Trophoblast cell (in vitro differentiated cells and primary cell): ENCODE results near the gene ACTN3.
A peak's percentile ranks its signal among the peaks of the same experiment; 100 is the strongest.
"Not testable (repeated sequence)": the region's sequence is repeated elsewhere in the genome, so short reads cannot be mapped to it uniquely, and the experiment has no call there.

ENCODE experiments used
- DNase-seq, 2 donors: peaks; one replicate each; pipeline ENCODE4 v3.0.0-alpha.2; 2016
- H2AFZ ChIP-seq: 2 replicates; pipeline ENCODE4 v1.6.1; 2013; ENCODE audit warnings: low read length, moderate library complexity, mild to moderate bottlenecking; ENCODE audit not compliant: insufficient read depth, poor library complexity
- H2AK5ac ChIP-seq: 2 replicates; pipeline ENCODE4 v1.6.1; 2013; ENCODE audit warnings: mild to moderate bottlenecking, low read length
- H2BK120ac ChIP-seq: 2 replicates; pipeline ENCODE4 v1.6.1; 2013; ENCODE audit warnings: low read length, mild to moderate bottlenecking, moderate library complexity; ENCODE audit not compliant: insufficient read depth, poor library complexity
- H2BK12ac ChIP-seq: 2 replicates; pipeline ENCODE4 v1.6.1; 2013; ENCODE audit warnings: mild to moderate bottlenecking, low read length, moderate library complexity
- H2BK5ac ChIP-seq: 2 replicates; pipeline ENCODE4 v1.6.1; 2013; ENCODE audit warnings: low read length, low read depth, moderate library complexity, mild to moderate bottlenecking; ENCODE audit not compliant: poor library complexity
- H3K14ac ChIP-seq: 2 replicates; pipeline ENCODE4 v1.6.1; 2013; ENCODE audit warnings: mild to moderate bottlenecking, low read length
- H3K18ac ChIP-seq: 2 replicates; pipeline ENCODE4 v1.6.1; 2013; ENCODE audit warnings: mild to moderate bottlenecking, low read length
- H3K23ac ChIP-seq: 2 replicates; pipeline ENCODE4 v1.6.1; 2013; ENCODE audit warnings: low read length
- H3K27ac ChIP-seq: 2 replicates; pipeline ENCODE4 v1.5.1; 2013; ENCODE audit warnings: low read depth, mild to moderate bottlenecking, inconsistent platforms, low read length, moderate library complexity
- H3K27me3 ChIP-seq: 2 replicates; pipeline ENCODE4 v1.6.1; 2013; ENCODE audit warnings: inconsistent platforms, mild to moderate bottlenecking, low read length, moderate library complexity; ENCODE audit not compliant: insufficient read depth
- H3K36me3 ChIP-seq, 2 experiments: 1 replicate in 1 of 2; 2 replicates in 1 of 2; pipeline ENCODE4 v1.6.1; 2013; ENCODE audit warnings: low read length in 2 of 2, mild to moderate bottlenecking in 2 of 2, moderate library complexity in 1 of 2; ENCODE audit not compliant: insufficient read depth in 2 of 2, control insufficient read depth in 1 of 2
- H3K4ac ChIP-seq: 2 replicates; pipeline ENCODE4 v1.6.1; 2013; ENCODE audit warnings: low read depth, mild to moderate bottlenecking, low read length, moderate library complexity
- H3K4me1 ChIP-seq, 2 experiments: 1 replicate in 1 of 2; 2 replicates in 1 of 2; pipeline ENCODE4 v1.6.1; 2013; ENCODE audit warnings: low read length in 2 of 2, mild to moderate bottlenecking in 2 of 2, moderate library complexity in 1 of 2; ENCODE audit not compliant: insufficient read depth in 2 of 2, control insufficient read depth in 1 of 2
- H3K4me2 ChIP-seq: 2 replicates; pipeline ENCODE4 v1.6.1; 2013; ENCODE audit warnings: inconsistent platforms, mild to moderate bottlenecking, low read length, moderate library complexity
- H3K4me3 ChIP-seq: 2 replicates; pipeline ENCODE4 v1.5.1; 2013; ENCODE audit warnings: mild to moderate bottlenecking, low read depth, low read length, inconsistent platforms
- H3K79me1 ChIP-seq: one replicate; pipeline ENCODE4 v1.6.1; 2013; ENCODE audit warnings: low read length
- H3K79me2 ChIP-seq: 2 replicates; pipeline ENCODE4 v1.6.1; 2013; ENCODE audit warnings: low read length, mild to moderate bottlenecking; ENCODE audit not compliant: control insufficient read depth, insufficient read depth, poor library complexity
- H3K9ac ChIP-seq: 2 replicates; pipeline ENCODE4 v1.6.1; 2013; ENCODE audit warnings: mild to moderate bottlenecking, low read length
- H3K9me3 ChIP-seq: 2 replicates; pipeline ENCODE4 v1.6.1; 2013; ENCODE audit warnings: low read depth, mild to moderate bottlenecking, control low read depth, inconsistent platforms, low read length; ENCODE audit not compliant: insufficient read depth
- H4K12ac ChIP-seq: 2 replicates; pipeline ENCODE4 v1.6.1; 2013; ENCODE audit warnings: low read depth, mild to moderate bottlenecking, low read length, moderate library complexity
- H4K8ac ChIP-seq: 2 replicates; pipeline ENCODE4 v1.6.1; 2013; ENCODE audit warnings: low read depth, mild to moderate bottlenecking, low read length, moderate library complexity
- H4K91ac ChIP-seq: one replicate; pipeline ENCODE4 v1.6.1; 2013; ENCODE audit warnings: low read depth, mild to moderate bottlenecking, low read length, moderate library complexity
- WGBS: extraction: QIAGEN DNeasy Blood & Tissue Kit; methylation state at CpG from one replicate; pipeline ENCODE4 v1.1.7; 2013; ENCODE audit warnings: missing lambda C conversion rate; ENCODE audit not compliant: insufficient read length, insufficient coverage; ENCODE audit errors: extremely low coverage; 5-methylcytosine and 5-hydroxymethylcytosine counted together

Gene ACTN3

GRCh38 chr11:66586136-66586535 lies 39.4 kb downstream of the ACTN3 start:
- no peak overlapping the region for H3K14ac ChIP-seq
- no peaks in the 10 kb centered on the region for H3K79me1 ChIP-seq
- H3K27me3 ChIP-seq = no peaks in the 10 kb centered on the region

GRCh38 chr11:66589315-66589714 lies 42.6 kb downstream of the ACTN3 start:
- H2BK120ac ChIP-seq, H4K12ac ChIP-seq, H3K4ac ChIP-seq, H3K79me1 ChIP-seq, H2AFZ ChIP-seq, H4K8ac ChIP-seq, H3K27ac ChIP-seq, H3K36me3 ChIP-seq, DNase-seq, H3K9ac ChIP-seq, H2BK5ac ChIP-seq, H4K91ac ChIP-seq, H3K14ac ChIP-seq, H2AK5ac ChIP-seq, H3K9me3 ChIP-seq, H3K4me2 ChIP-seq, H3K18ac ChIP-seq, H2BK12ac ChIP-seq, H3K4me3 ChIP-seq, H3K23ac ChIP-seq, H3K79me2 ChIP-seq, H3K27me3 ChIP-seq: not testable (repeated sequence)
- WGBS = no CpG with 5 or more reads among the region's 2 CpGs
- H3K4me1 ChIP-seq = peaks cover 10 to 12% of the 10 kb centered on the region in 2 experiments

More at GRCh38 chr11:66586136-66586535, 39.4 kb downstream of the ACTN3 start:
- peak in 1 of 2 donors; percentile 46 for DNase-seq
- Histone ChIP-seq H2BK5ac (no peak overlapping the region), H3K9ac (no peak overlapping the region), H4K91ac (no peak overlapping the region), H4K12ac (no peak overlapping the region), H3K36me3 (no peaks in the 10 kb centered on the region), H2BK12ac (no peak overlapping the region), H4K8ac (no peak overlapping the region), H3K27ac (no peak overlapping the region), H3K4ac (no peak overlapping the region), H3K4me2 (no peak overlapping the region), H3K4me3 (no peak overlapping the region), H3K79me2 (no peaks in the 10 kb centered on the region), H3K9me3 (peaks cover 4% of the 10 kb centered on the region), H2AFZ (no peak overlapping the region), H3K18ac (no peak overlapping the region), H2BK120ac (no peak overlapping the region), H2AK5ac (no peak overlapping the region), H3K4me1 (no peaks in the 10 kb centered on the region), H3K23ac (no peak overlapping the region)
- WGBS = no CpG with 5 or more reads among the region's 2 CpGs

GRCh38 chr11:66589996-66590675 lies 43.4 kb downstream of the ACTN3 start:
- no peak overlapping the region for H3K14ac ChIP-seq
- peaks cover 5% of the 10 kb centered on the region for H3K79me1 ChIP-seq
- H4K91ac ChIP-seq = no peak overlapping the region
- no peak overlapping the region for H3K18ac ChIP-seq
- H2BK120ac ChIP-seq = no peak overlapping the region
- peaks cover 7% of the 10 kb centered on the region for H3K9me3 ChIP-seq
- no peak overlapping the region for H3K23ac ChIP-seq
- no peak overlapping the region for H3K4me2 ChIP-seq
- no CpG with 5 or more reads among the region's 7 CpGs for WGBS
- H3K79me2 ChIP-seq = peaks cover 5% of the 10 kb centered on the region
- no peak overlapping the region for H2AFZ ChIP-seq
- no peak overlapping the region for H4K8ac ChIP-seq
- H2BK12ac ChIP-seq = no peak overlapping the region
- no peak overlapping the region for H3K27ac ChIP-seq
- H3K9ac ChIP-seq = no peak overlapping the region
- H4K12ac ChIP-seq = no peak overlapping the region
- peaks cover 10 to 12% of the 10 kb centered on the region in 2 experiments for H3K4me1 ChIP-seq
- DNase-seq = no peak
- no peak overlapping the region for H2BK5ac ChIP-seq
- no peaks in the 10 kb centered on the region for H3K36me3 ChIP-seq
- H2AK5ac ChIP-seq = no peak overlapping the region
- H3K27me3 ChIP-seq = no peaks in the 10 kb centered on the region
- no peak overlapping the region for H3K4ac ChIP-seq
- no peak overlapping the region for H3K4me3 ChIP-seq

GRCh38 chr11:66591175-66591574 lies 44.5 kb downstream of the ACTN3 start:
- no peaks in the 10 kb centered on the region for H3K27me3 ChIP-seq
- H4K91ac ChIP-seq = no peak overlapping the region
- no peak overlapping the region for H3K9ac ChIP-seq
- H3K79me2 ChIP-seq = peaks cover 5% of the 10 kb centered on the region
- H2BK5ac ChIP-seq = no peak overlapping the region
- no peak overlapping the region for H3K4ac ChIP-seq
- H4K8ac ChIP-seq = no peak overlapping the region
- H3K4me2 ChIP-seq = no peak overlapping the region
- no peak overlapping the region for H3K18ac ChIP-seq
- H3K4me1 ChIP-seq = peaks cover 10 to 12% of the 10 kb centered on the region in 2 experiments
- no peak overlapping the region for H4K12ac ChIP-seq
- H3K14ac ChIP-seq = no peak overlapping the region
- H3K4me3 ChIP-seq = no peak overlapping the region
- H3K36me3 ChIP-seq = no peaks in the 10 kb centered on the region
- no CpG with 5 or more reads among the region's 2 CpGs for WGBS
- H2AFZ ChIP-seq = no peak overlapping the region
- DNase-seq = no peak
- H2BK12ac ChIP-seq = no peak overlapping the region
- H2AK5ac ChIP-seq = no peak overlapping the region
- H2BK120ac ChIP-seq = no peak overlapping the region
- H3K23ac ChIP-seq = no peak overlapping the region
- H3K27ac ChIP-seq = no peak overlapping the region
- H3K79me1 ChIP-seq = peaks cover 5% of the 10 kb centered on the region
- peaks cover 7% of the 10 kb centered on the region for H3K9me3 ChIP-seq
